WTC11 (cell line): ENCODE measurements around the gene ZNF782. TPM values are rescaled to one million over a fixed set of nuclear protein-coding genes. Genes with fewer than 3 reads are reported as not detected.

Experiments used
- ATAC-seq: fragments of 200-7000 bp; cut with Tn5 transposase; 2 replicates; pipeline ENCODE4 v1.10.0; 2021; ENCODE audit warnings: mild to moderate bottlenecking, moderate library complexity
- CTCF ChIA-PET: fragments of 300-600 bp; sonication (Branson Sonifier 250); formaldehyde crosslinking; loops from one replicate; lab custom pipeline; 2021; ENCODE audit warnings: antibody characterized with exemption; lab: Charles Lee
- POLR2A ChIA-PET: fragments of 350-600 bp; sonication (Branson Sonifier 250); formaldehyde crosslinking; loops from one replicate; lab custom pipeline; 2021; ENCODE audit warnings: antibody characterized with exemption; lab: Charles Lee
- DNase-seq: peaks from one replicate; pipeline ENCODE4 v3.0.0; 2021; ENCODE audit warnings: low spot score
- H3K27ac Mint-ChIP-seq: 2 replicates; pipeline ENCODE4 v1.8.0; 2021; ENCODE audit warnings: mixed read lengths
- H3K27me3 Mint-ChIP-seq: 2 replicates; pipeline ENCODE4 v1.8.0; 2021; ENCODE audit warnings: low read depth, mild to moderate bottlenecking, moderate library complexity, mixed read lengths
- H3K36me3 Mint-ChIP-seq: 2 replicates; pipeline ENCODE4 v1.8.0; 2021; ENCODE audit warnings: mixed read lengths
- H3K4me1 Mint-ChIP-seq: 2 replicates; pipeline ENCODE4 v1.8.0; 2022; ENCODE audit warnings: mixed read lengths
- H3K4me3 Mint-ChIP-seq: 2 replicates; pipeline ENCODE4 v1.8.0; 2021; ENCODE audit warnings: mild to moderate bottlenecking, moderate library complexity, mixed read lengths
- H3K9me3 Mint-ChIP-seq: 2 replicates; pipeline ENCODE4 v1.8.0; 2021; ENCODE audit warnings: mixed read lengths
- AFF4 ChIP-seq: sonication (generic); formaldehyde crosslinking; IDR thresholded peaks from 2 replicates; pipeline ENCODE4 v1.8.1; 2023; ENCODE audit warnings: mild to moderate bottlenecking, missing genetic modification reagents, borderline replicate concordance
- ATF3 ChIP-seq: sonication (generic); formaldehyde crosslinking; conservative IDR thresholded peaks from 2 replicates; pipeline ENCODE4 v1.8.1; 2022; ENCODE audit warnings: mild to moderate bottlenecking, missing genetic modification reagents
- E2F5 ChIP-seq: sonication (generic); formaldehyde crosslinking; IDR thresholded peaks from 2 replicates; pipeline ENCODE4 v1.8.1; 2022; ENCODE audit warnings: mild to moderate bottlenecking, moderate library complexity, missing genetic modification reagents
- FOXP4 ChIP-seq: sonication (generic); formaldehyde crosslinking; IDR thresholded peaks from 2 replicates; pipeline ENCODE4 v1.8.0; 2022; ENCODE audit warnings: mild to moderate bottlenecking, missing genetic modification reagents
- NR1H2 ChIP-seq: sonication (generic); formaldehyde crosslinking; IDR thresholded peaks from 2 replicates; pipeline ENCODE4 v1.9.0; 2021; ENCODE audit warnings: mild to moderate bottlenecking, moderate library complexity, missing genetic modification reagents
- PREB ChIP-seq: sonication (generic); formaldehyde crosslinking; IDR thresholded peaks from 2 replicates; pipeline ENCODE4 v1.8.1; 2022; ENCODE audit warnings: mild to moderate bottlenecking, missing genetic modification reagents, moderate library complexity, borderline replicate concordance
- RELA ChIP-seq: sonication (generic); formaldehyde crosslinking; IDR thresholded peaks from 2 replicates; pipeline ENCODE4 v1.8.1; 2022; ENCODE audit warnings: missing genetic modification reagents, mild to moderate bottlenecking, borderline replicate concordance
- SMAD3 ChIP-seq: sonication (generic); formaldehyde crosslinking; IDR thresholded peaks from 2 replicates; pipeline ENCODE4 v1.8.0; 2022; ENCODE audit warnings: missing genetic modification reagents, mild to moderate bottlenecking, borderline replicate concordance
- STAT6 ChIP-seq: sonication (generic); formaldehyde crosslinking; conservative IDR thresholded peaks from 2 replicates; pipeline ENCODE4 v1.8.1; 2023; ENCODE audit warnings: mild to moderate bottlenecking, low read depth, missing genetic modification reagents, moderate library complexity
- ZNF121 ChIP-seq: sonication (generic); formaldehyde crosslinking; IDR thresholded peaks from 2 replicates; pipeline ENCODE4 v1.8.0; 2023; ENCODE audit warnings: missing genetic modification reagents
- ZNF219 ChIP-seq: sonication (generic); formaldehyde crosslinking; IDR thresholded peaks from 2 replicates; pipeline ENCODE4 v1.8.0; 2023; ENCODE audit warnings: missing genetic modification reagents, mild to moderate bottlenecking, borderline replicate concordance
- ZNF281 ChIP-seq: sonication (generic); formaldehyde crosslinking; IDR thresholded peaks from 2 replicates; pipeline ENCODE4 v1.8.0; 2023; ENCODE audit warnings: mild to moderate bottlenecking, missing genetic modification reagents
- total RNA-seq: library from RNA; stranded (reverse); gene quantifications from 3 replicates; pipeline ENCODE4 v1.2.3, GENCODE V29; 2021

ZNF782 gene
- total RNA-seq, 1 experiment from 2014 or later, result 6.2 TPM

- CTCF ChIA-PET, result interaction anchor here (1.6 kb wide), 1 partner anchor 9 kb away, joined by 5 read pairs; no protein-coding TSS in a partner anchor
- DNase-seq, result no peak
- H3K9me3 Mint-ChIP-seq, result 0 out of 2 replicates have a peak, but pooled peaks cover 5% of the 10 kb centered on the region
- H3K27ac Mint-ChIP-seq, result no peak overlapping the region
- H3K27me3 Mint-ChIP-seq, result peaks cover 63% of the 10 kb centered on the region
- H3K36me3 Mint-ChIP-seq, result no peaks in the 10 kb centered on the region
- ATAC-seq, result no peak
- POLR2A ChIA-PET, result no interaction called here
- TF ChIP-seq SMAD3 (CRISPR knock-in tag) (no peak), ZNF219 (CRISPR knock-in tag) (no peak), ATF3 (CRISPR knock-in tag) (no peak), E2F5 (CRISPR knock-in tag) (no peak), RELA (CRISPR knock-in tag) (no peak), AFF4 (no peak), FOXP4 (CRISPR knock-in tag) (no peak), PREB (CRISPR knock-in tag) (no peak), ZNF121 (no peak), STAT6 (CRISPR knock-in tag) (no peak), ZNF281 (CRISPR knock-in tag) (no peak), NR1H2 (CRISPR knock-in tag) (no peak)
- no peak overlapping the region for H3K4me3 Mint-ChIP-seq
- H3K4me1 Mint-ChIP-seq, result no peaks in the 10 kb centered on the region
These were observed 30.1 kb upstream of the ZNF782 start for GRCh38 chr9:96884443-96884842.
